Activated CD4-positive, alpha-beta T cell treated with anti-CD3 and anti-CD28 coated beads, Interleukin-2, amount 50 U/mL, for 48 hours (primary cell): Measurements from ENCODE around the gene CFAP46.
A peak's percentile ranks its signal among the peaks of the same experiment; 100 is the strongest.
"Not testable (repeated sequence)": the region's sequence is repeated elsewhere in the genome, so short reads cannot be mapped to it uniquely, and the experiment has no call there.

ENCODE experiments used
- DNase-seq, 2 experiments: peaks; one replicate each; pipeline ENCODE4 v3.0.0-alpha.2; 2020

The CFAP46 gene

DNA sequence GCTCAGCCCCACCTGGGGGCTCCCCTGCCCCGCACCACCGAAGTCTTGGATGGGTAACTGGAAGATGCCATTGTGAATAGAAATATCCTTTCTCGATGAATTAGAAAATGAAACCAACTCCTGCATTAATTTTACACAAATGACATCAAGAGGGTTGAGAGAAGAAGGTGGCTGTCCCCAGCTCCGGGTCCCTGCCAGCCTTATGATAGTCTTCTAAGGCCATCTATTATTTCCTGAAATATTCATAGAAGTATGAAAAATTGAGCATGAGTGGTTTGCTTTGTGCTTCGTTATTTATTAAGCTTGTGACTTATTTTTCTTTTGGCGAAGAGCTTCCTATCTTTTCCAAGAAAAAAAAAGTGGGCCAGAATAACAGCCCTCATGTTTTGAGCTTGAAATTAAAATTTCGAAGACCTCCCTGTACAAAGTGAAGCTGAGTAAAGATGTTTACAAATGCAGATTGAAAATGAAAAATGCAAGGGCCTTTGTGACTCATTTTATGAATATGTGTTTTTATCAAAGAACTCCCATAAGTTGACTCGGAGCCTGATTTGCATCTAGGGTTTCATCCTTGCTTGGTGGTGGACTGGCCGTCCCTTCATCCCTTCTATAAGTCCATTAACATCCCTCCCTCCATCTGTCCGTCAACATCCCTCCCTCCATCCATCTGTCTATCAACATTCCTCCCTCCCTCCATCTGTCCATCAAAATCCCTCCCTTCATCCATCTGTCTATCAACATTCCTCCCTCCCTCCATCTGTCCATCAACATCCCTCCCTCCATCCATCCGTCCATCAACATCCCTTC is 20.5 kb upstream of the CFAP46 start:
- no peak for DNase-seq

DNA sequence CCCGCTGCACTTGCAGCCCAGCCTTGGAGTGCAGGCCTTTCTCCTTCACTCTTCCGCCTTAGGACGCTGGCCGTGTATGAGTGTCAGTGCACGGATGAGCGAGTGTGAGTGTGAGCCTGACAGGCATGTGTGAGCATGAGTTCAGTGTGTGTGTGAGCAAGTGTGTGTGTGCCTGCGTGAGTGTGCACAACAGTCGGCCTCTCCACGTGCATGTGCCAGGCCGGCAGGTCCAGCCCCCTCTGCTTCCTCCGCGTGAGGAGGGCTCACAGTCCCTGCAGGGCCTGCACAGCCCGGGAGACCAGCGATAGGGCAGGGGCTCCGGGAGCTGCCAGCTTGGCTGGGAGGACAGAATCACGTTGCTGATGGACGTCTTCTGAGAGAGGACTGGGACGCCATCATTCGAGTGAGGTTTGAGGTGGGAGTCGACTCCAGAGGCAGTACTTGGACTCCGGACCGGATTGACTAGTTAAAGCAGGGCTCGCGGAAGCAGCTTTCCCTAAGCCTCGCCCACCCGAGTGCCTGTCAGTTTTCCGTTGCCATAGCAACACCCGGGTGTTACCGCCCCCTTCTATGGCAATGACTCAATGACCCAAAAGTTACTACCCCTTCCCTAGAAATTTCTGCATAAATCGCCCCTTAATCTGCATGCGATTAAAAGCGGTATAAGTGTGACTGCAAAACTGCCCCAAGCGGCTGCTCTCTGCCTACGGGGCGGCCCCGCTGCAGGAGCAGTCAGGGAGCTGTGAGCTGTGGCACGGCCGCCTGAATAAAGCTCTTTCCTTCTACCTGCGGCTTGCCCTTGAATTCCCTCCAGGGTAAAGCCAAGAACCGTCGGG is 19.6 kb upstream of the CFAP46 start:
- peak; percentile 77 to 86 for DNase-seq

DNA sequence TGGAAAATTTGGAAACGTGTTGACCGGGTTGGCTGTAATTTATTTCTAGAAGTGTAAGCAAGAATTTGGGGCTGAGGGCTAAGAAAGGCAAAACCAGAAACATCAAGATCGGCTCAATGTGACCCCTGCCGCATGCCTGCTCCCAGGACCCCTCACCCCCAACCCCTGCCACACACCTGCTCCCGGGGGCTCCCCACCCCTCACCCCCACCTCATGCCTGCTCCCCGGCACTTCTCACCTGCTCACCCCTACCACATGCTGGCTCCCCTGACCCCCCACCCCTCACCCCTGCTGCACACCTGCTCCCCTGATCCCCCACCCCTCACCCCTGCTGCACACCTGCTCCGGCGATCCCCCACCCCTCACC is 19.0 kb upstream of the CFAP46 start:
- DNase-seq = no peak

DNA sequence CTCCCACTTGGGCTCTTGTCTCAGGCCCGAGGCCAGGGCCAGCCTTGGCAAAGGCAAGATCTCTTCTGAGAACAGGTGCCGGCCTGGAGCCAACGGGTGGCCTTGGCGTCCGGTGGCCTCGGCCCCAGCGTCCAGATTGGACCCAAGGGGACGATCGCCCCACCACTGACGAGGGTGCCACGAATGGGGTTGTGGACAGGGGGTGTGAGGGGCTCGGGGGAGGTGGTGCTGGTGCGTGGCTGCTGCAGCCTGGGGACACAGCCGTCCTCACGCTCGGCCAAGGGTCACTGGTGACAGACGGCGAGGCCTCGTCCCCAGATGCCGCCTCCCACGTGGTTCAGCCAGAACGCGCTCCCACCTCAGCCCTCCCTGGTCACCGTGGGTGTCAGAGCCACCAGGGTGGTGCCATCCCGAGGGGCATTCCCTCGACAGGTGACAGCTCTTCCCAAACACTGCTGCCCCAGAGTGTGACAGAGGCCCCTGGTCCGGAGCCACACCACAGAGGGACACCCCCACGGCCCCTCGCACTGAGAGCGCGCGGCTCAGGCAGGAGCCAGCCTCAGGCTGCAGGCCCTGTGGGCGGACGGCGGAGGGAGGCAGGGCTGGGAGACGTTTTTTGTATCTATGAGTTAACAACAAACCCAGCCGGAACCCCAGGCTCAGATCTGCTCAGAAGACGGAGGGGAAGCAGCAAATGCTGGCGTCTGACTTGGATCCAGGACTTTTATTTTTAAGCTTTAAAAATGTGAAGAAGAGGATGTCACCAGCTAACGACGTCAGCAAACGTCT is 18.5 kb upstream of the CFAP46 start:
- no peak for DNase-seq

DNA sequence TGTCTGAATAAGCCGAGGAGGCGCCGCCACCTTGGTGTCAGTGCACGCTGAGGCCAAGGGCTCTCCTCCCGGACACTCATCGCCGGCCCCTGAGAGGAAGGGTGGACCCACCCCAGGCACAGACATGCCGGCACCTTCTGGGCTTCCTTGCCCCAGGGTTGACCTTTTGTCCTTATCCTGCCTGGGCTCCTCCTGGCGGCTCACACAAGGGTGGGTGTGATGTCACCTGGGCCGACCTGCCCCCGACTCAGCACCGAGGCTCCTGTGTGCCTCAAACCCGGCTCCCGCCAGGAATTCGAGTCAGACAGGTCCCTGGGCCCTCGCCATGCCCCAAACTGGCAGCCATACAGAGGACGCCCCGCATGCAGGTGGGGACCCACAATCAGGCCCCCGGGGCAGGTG is 17.7 kb upstream of the CFAP46 start:
- DNase-seq = no peak

DNA sequence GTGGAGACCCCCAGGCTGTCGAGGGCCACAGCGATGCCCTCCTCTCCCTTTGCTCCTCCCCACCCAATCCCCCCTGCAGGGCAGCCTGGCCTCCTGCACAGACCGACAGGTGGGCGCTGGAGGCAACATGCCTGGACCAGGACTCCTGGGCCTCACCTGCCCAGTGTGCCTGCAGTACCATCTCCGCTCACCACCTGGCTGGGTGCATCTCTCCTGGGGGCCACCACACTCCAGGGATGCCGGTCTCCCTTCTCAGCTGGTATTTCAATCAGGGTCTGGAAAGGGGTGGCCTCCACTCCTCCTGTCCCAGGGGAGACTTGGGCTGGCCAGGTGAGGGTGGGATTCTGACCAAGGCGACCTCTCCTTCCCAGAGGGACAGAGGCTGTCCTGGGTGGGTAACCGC is 17.2 kb upstream of the CFAP46 start:
- DNase-seq = no peak

DNA sequence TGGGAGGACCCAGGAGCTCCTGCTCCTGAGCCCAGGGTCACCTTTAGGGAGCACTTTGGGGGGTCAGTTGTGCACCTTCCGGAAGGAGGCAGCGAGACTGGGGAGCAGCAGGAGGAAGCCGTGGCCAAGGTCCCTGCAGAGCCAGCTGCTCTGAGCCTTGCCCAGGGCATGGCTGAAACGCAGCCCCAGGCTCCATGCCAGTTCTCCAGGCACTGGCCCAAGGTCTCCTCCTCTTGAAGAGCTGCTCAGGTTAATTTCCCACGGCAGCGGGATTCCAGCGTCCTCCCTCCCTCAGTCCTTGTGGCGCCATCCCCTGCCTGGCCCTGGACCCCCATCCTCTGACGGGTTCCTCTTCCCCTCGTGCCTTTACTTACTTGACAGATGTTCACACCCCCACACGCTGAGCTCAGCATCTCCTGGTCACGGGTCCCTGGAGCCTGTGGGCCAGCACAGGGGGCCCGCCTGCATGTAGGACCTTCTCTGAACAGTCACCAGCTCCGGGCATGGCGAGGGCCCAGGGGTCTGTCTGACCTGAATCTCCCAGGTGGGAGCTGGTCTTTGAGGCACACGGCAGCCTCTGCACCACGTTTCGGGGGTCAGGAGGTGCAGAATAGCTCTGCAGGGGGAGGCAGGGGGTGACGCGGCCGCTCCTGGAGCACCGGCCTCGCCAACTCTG is 16.7 kb upstream of the CFAP46 start:
- DNase-seq = no peak

GRCh38 chr10:132957981-132958882 is 15.9 kb upstream of the CFAP46 start:
- no peak for DNase-seq

DNA sequence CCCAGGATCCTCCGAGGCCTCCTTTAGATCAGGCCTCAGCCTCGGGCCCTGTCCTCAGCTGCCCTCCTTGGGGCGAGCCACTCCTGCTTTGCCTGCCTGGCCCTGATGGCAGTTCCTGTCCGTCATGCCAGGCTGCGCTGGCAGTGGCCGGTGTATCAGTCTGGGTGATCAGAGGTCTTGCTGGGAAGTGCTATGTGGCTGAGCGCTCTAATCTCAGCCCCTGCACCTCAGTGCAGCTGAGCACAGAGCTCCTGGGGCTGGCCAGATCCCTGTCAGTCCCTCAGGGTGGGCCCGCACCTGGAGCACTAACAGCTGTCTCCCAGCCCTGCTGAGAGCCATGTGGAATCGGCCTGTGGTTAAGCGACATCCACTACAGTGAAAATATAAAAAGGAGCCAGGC is 14.8 kb upstream of the CFAP46 start:
- no peak for DNase-seq

DNA sequence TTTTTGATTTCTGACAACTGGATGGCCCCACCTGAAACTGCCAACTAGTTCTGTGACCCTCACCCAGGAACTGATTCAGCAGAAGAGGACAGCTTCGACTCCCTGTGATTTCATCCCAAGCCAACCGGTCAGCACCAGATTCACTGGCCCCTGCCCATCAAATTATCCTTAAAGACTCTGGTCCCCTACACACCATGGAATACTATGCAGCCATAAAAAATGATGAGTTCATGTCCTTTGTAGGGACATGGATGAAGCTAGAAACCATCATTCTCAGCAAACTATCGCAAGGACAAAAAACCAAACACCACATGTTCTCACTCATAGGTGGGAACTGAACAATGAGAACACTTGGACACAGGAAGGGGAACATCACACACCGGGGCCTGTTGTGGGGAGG is 13.9 kb upstream of the CFAP46 start:
- DNase-seq = not testable (repeated sequence)

DNA sequence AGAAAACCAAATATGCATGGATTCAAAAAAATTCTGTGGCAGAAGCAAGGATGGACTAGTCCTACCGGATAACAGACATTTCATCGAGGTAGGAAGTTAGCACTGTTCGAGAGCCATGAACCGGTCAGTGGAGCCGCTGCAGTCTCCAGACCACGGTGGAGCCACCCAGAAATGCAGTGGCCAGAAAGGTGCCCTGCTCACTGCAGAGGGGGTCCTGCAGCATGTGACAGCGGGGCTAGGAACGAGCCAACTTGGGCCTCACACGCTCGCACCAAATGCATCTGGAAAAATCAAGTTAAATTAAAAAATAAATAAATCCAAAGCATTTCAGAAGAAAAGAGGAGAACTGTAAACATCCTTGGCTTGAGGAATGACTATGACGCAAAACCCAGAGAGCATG is 13.1 kb upstream of the CFAP46 start:
- no peak for DNase-seq

- no peak for DNase-seq
These were observed 11.1 kb upstream of the CFAP46 start for GRCh38 chr10:132953428-132953827.

GRCh38 chr10:132951926-132952325 is 9.6 kb upstream of the CFAP46 start:
- DNase-seq = no peak

GRCh38 chr10:132948351-132948750 is 6.0 kb upstream of the CFAP46 start:
- no peak for DNase-seq

DNA sequence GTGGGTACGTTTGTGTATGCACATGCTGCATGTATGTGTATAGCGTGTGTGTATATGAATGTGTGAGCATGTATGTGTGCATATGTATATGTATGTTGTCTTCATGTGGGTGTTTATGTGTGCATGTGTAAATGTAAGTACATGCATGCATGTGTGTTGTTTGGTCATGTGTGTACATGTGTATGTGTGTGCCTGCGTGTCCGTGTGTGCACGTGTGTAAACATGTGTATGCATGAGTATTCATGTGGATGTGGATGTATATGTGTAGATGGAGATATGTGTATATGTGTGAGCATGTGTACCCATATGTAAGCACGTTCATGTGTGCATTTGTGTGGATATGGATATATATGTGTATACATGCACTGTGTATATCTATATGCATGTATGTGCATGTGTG is 5.5 kb upstream of the CFAP46 start:
- DNase-seq = no peak

DNA sequence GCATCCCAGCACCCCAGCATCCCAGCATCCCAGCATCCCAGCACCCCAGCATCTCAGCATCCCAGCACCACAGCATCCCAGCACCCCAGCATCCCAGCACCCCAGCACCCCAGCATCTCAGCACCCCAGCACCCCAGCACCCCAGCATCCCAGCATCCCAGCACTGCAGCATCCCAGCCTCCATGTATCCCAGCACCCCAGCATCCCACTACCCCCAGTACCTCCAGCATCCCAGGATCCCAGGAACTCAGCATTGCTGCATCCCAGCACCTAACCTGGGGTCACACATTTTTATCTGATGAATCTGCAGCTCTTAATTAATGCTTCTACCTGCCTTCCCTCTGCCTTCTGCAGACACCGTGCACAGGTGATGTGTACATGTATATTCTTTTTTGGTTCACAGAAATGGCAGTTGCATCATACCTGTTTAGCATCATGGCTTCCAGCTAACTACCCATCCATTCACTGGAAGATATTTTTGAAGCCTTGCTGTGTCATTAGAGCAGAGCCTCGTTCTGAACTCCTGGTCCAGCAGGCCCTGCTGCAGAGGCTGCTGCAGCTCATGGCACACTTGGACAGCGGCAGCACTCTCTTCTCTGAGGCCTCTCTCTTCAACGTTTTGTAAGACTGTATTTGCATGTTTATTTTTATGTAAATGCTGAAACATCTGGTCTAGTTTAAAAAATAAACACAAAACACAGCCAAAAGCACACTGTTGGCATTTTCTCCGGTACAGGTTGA is 4.6 kb upstream of the CFAP46 start:
- no peak for DNase-seq

DNA sequence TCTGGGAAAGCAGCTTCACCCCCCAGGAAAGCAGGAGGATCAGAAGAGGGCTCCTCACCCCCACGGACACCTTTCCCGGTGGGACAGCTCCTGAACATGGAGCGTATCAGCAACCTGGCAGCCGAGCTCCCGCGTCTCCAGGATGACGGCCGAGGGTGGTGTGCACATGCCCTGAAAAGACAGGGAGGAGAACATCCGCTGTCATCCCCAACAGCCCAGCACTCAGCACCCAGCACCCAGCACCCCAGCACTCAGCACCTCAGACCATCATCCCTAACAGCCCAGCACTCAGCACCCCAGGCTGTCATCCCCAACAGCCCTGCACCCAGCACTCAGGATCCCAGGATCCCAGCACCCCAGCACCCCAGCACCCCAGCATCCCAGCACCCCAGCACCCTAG is 3.9 kb upstream of the CFAP46 start:
- no peak for DNase-seq

- DNase-seq = no peak
These were observed 3.5 kb upstream of the CFAP46 start for GRCh38 chr10:132945894-132946255.

DNA sequence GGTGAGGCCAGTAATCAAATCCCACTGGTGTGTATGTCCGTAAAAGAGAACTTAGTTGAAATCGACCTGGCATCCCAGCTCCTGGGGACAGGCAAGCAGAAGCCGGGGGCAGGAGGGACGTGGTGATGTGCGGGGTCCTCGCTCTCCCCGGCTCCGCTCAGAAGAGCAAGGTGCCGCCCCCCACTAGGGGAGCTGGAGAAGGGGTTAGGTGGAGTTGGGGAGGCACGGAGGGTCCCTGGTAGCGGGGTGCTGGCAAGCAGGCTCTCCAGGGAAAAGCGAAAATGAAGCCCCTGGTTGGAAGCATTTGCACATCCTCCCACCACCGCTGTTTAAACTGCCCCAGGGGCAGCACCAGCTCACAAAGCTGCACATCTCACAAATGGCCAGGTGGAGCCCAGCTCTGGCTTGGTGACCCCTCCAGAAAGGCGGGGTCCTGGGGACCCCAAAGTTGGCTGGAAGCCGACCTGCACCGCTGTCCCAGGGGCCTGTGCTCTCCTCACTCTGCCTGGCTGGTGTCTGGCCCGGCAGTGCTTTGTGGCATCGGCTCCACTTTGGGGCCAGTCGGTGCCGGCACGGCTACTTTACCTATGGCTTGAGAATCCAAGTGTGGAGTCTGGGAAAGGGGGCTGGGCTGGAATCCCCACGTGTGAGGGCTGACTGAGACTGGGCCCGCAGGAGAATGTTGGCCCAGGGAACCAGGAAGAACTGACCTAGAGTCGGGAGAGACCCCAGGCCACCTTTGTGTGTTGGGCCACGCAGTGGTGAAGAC is 2.9 kb upstream of the CFAP46 start:
- DNase-seq = no peak

DNA sequence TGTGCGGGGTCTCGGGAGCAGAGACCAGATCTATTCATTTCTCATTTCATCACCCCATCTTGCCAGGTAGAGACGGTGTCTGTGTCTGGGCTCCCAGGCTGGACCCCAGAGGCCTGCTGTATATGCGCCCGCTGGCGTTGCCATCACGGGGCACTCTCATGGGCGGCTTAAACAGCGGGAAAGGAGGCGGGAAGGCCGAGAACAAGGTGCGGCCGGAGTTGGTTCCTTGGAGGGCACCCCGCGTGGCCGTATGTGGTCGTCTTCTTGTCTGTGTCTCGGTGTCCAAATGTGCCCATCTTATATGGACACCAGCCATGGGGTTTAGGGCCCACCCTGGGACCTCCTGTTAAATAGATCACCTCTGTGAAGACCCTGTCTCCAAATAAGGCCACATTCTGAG is 2.1 kb upstream of the CFAP46 start:
- no peak for DNase-seq
